GM23338 (cell line): ENCODE measurements around the gene LPP.

Source experiments
- CTCF ChIP-seq, 2 experiments: fragments of 200-600 bp in 1 of 2; sonication (generic) in 1 of 2; conservative IDR thresholded peaks; 2 replicates each; pipeline versions ENCODE4 v1.5.1 to v1.6.1; 2016 to 2017; ENCODE audit warnings: antibody characterized with exemption in 2 of 2, low read depth in 2 of 2, mild to moderate bottlenecking in 2 of 2, moderate library complexity in 1 of 2
- REST ChIP-seq: IDR thresholded peaks from one replicate; pipeline ENCODE4 v1.6.1; 2018; ENCODE audit warnings: antibody characterized with exemption; ENCODE audit not compliant: unreplicated experiment

- TF ChIP-seq CTCF (conservative IDR thresholded peaks at IDR 0.05; ENCODE audit: low read depth in 2 of 2) (no peak), REST (no peak)
These were observed 6.2 kb upstream of the LPP start for GRCh38 chr3:188147782-188148181.
